ENCODE results near the gene CLTA. TPM values are rescaled to one million over a fixed set of nuclear protein-coding genes. Genes with fewer than 3 reads are reported as not detected.
"Not testable (repeated sequence)": the region's sequence is repeated elsewhere in the genome, so short reads cannot be mapped to it uniquely, and the experiment has no call there.

The CLTA gene
- total RNA-seq, 2 donors from 2014 or later, result 86.8 to 91.6 TPM

DNA sequence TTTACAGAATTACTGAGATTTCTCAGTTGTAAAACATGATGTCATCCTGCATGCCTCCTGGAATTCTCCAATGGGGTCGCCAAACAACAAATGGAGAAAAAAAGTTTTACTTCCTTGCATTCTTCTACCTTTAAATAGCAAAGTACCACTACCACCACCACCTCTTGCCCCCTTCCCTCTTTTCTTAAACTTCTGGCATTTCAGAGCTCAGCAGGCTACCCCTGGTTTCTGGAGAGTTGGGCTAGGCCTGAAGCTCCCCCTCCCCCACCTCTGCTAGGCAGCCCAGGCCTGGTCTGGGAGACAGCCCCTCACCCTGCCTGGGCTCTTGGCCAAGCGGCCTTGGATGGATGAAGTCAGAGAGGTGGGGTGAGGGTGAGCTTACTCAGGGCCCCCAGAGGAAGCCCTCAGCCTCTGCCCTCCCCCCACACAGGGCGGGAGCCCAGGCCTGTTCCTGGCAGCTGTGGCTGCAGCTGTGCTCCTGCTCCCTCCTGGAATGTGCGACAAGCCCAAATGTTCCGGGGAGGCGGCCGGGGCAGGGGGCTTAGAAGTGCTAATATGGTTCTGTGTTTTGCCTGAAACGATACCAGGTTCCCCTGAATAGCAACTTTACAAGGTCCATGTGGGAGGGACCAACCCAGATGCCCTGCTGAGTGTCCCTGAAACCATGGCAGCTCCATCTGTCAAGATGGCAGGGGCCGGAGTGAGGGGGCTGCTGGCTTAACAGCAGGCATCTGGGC, 27.5 kb upstream of the CLTA start:
- Mint-ChIP-seq H3K36me3 (ENCODE audit: insufficient read depth in 2 of 2) (peaks cover 0 to 1% of the 10 kb centered on the region in 2 donors), H3K27ac (no peak overlapping the region), H3K27me3 (ENCODE audit: low read depth) (no peaks in the 10 kb centered on the region), H3K4me1 (ENCODE audit: low read depth) (peaks cover 8% of the 10 kb centered on the region), H3K9me3 (no peaks in the 10 kb centered on the region), H3K4me3 (no peak overlapping the region)
- no peak for DNase-seq
- no peak for ATAC-seq (replicated peaks in 1 of 2)

GRCh38 chr9:36163786-36164170, 26.9 kb upstream of the CLTA start:
- H3K4me3 Mint-ChIP-seq, result no peak overlapping the region
- H3K27me3 Mint-ChIP-seq (ENCODE audit: low read depth), result no peaks in the 10 kb centered on the region
- DNase-seq, result no peak

GRCh38 chr9:36164372-36164771, 26.3 kb upstream of the CLTA start:
- no peak overlapping the region for H3K4me3 Mint-ChIP-seq
- no peak for ATAC-seq (replicated peaks in 1 of 2)
- no peaks in the 10 kb centered on the region for H3K4me1 Mint-ChIP-seq (ENCODE audit: low read depth)
- H3K36me3 Mint-ChIP-seq (ENCODE audit: insufficient read depth in 2 of 2), result peaks cover 0 to under 1% of the 10 kb centered on the region in 2 donors
- DNase-seq, result no peak
- H3K9me3 Mint-ChIP-seq, result no peaks in the 10 kb centered on the region
- no peaks in the 10 kb centered on the region for H3K27me3 Mint-ChIP-seq (ENCODE audit: low read depth)
- H3K27ac Mint-ChIP-seq, result no peak overlapping the region

More at GRCh38 chr9:36163786-36164170, 26.9 kb upstream of the CLTA start:
- Mint-ChIP-seq H3K4me1 (ENCODE audit: low read depth) (peaks cover 2% of the 10 kb centered on the region), H3K9me3 (no peaks in the 10 kb centered on the region), H3K36me3 (ENCODE audit: insufficient read depth in 2 of 2) (peaks cover 0 to 1% of the 10 kb centered on the region in 2 donors), H3K27ac (no peak overlapping the region)
- ATAC-seq (replicated peaks in 1 of 2), result no peak

DNA sequence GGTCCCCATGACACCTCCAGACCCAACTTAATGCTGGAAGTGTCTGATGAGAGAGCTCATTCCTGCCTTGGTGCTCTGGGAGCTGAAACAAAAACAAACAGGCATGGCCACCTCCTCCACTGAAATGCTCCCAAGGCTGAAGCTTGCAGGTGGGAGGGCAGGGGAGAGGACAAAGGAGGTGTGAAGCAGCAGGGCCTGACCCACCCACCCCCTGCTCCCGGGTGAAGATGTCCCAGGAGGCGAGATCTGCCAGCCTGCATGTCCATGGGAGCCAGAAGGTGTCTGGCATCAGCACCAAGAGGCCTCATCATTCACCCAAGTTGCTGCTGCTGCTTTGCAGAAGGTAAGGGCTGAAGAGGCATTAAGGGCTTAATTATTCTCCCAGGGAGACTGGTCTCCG, 25.7 kb upstream of the CLTA start:
- Mint-ChIP-seq H3K4me1 (ENCODE audit: low read depth) (no peaks in the 10 kb centered on the region), H3K9me3 (no peaks in the 10 kb centered on the region), H3K36me3 (ENCODE audit: insufficient read depth in 2 of 2) (no peaks in the 10 kb centered on the region), H3K27ac (no peak overlapping the region), H3K4me3 (peak overlapping the region; percentile 35 to 62), H3K27me3 (ENCODE audit: low read depth) (no peaks in the 10 kb centered on the region)
- DNase-seq, result no peak
- ATAC-seq (replicated peaks in 1 of 2), result no peak

DNA sequence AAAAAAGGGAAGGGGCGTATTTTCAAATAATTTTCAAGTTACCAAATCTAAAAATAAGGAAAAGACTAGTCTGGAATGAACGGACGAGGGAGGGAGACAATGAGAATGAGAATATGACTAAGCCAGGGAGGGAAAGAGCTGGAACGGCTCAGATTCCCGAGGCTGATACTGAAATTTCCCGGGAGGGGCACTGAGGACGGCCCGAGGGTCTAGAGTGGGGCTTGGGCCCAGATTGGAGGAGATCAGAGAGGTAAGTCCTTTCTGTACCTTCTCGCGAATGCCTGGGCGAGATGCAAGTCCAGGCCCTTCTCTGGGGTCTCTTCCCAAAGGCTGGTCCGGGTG, 24.9 kb upstream of the CLTA start:
- Mint-ChIP-seq H3K9me3 (no peaks in the 10 kb centered on the region), H3K27ac (peak overlapping the region; percentile 17), H3K4me3 (peak overlapping the region; percentile 53 to 62)

DNA sequence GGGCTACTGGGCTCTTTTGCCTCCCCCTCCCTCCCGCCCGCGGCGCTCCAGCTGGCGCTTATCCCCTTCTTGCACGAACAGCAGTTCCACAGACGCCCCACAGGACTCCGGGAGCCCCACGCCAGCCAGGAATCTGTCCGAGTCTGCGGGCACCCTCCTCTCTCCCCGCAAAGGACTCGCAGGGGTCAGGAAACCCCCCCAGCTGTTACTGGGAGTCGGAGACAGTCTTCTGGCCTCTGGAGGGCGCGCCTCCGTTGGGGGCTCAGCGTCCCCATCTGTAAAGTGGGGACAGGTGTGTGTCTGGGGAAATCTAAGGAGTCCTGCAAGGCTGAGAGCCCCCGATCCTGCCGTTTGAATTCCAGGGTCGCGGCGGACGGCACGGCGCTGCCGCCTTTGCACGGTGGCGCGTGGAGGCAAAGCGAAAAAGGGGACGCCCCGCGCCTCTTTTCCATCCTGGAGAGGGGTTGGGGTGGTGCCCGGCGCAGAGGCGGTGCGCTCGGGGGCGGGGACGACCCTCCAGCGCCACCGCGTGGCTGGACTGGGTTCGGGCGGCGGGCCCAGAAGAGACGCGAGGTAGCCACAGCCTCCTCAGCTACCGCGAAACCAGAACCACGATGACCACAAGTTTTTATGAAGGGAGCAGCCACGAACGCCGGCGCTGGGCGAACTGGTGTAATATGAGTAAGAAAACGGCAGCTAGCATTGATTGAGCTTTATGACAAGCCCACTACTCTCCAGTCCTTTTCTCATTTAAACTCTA, 24.4 kb upstream of the CLTA start:
- Mint-ChIP-seq H3K27me3 (ENCODE audit: low read depth) (no peaks in the 10 kb centered on the region), H3K4me1 (ENCODE audit: low read depth) (no peaks in the 10 kb centered on the region), H3K27ac (no peak overlapping the region), H3K9me3 (no peaks in the 10 kb centered on the region), H3K4me3 (peak overlapping the region; percentile 81 to 82), H3K36me3 (ENCODE audit: insufficient read depth in 2 of 2) (no peaks in the 10 kb centered on the region)
- peak; percentile 87 to 91 for DNase-seq
- ATAC-seq (replicated peaks in 1 of 2), result peak; percentile 97 to 98

More for the DNA sequence above, 24.9 kb upstream of the CLTA start:
- no peaks in the 10 kb centered on the region for H3K4me1 Mint-ChIP-seq (ENCODE audit: low read depth)
- H3K36me3 Mint-ChIP-seq (ENCODE audit: insufficient read depth in 2 of 2), result no peaks in the 10 kb centered on the region
- no peaks in the 10 kb centered on the region for H3K27me3 Mint-ChIP-seq (ENCODE audit: low read depth)
- no peak for DNase-seq
- no peak for ATAC-seq (replicated peaks in 1 of 2)

- Mint-ChIP-seq H3K4me3 (no peak within 1 kb of the TSS), H3K36me3 (ENCODE audit: insufficient read depth in 2 of 2) (no peaks in the 10 kb centered on the region), H3K4me1 (ENCODE audit: low read depth) (no peaks in the 10 kb centered on the region), H3K27ac (no peak within 1 kb of the TSS), H3K27me3 (ENCODE audit: low read depth) (no peaks in the 10 kb centered on the region), H3K9me3 (no peaks in the 10 kb centered on the region)
- ATAC-seq (replicated peaks in 1 of 2) (no peak), DNase-seq (no peak)
Observed at GRCh38 chr9:36169166-36169565, 21.6 kb upstream of the CLTA start, which contains the start of gene CCIN. CCIN (plus strand) TSS chr9:36169388; CDS start chr9:36169503, 115 bp downstream.

DNA sequence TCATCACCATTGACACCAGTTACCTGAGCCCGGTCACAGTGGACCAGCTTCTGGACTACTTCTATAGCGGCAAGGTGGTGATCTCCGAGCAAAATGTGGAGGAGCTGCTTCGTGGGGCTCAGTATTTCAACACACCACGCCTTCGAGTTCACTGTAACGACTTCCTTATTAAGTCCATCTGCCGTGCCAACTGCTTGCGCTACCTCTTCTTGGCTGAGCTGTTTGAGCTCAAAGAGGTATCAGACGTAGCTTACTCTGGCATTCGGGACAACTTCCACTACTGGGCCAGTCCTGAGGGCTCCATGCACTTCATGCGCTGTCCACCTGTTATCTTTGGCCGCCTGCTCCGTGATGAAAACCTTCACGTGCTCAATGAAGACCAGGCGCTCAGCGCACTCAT, 21.0 kb upstream of the CLTA start:
- Mint-ChIP-seq H3K4me1 (ENCODE audit: low read depth) (no peaks in the 10 kb centered on the region), H3K9me3 (no peaks in the 10 kb centered on the region), H3K27me3 (ENCODE audit: low read depth) (no peaks in the 10 kb centered on the region), H3K36me3 (ENCODE audit: insufficient read depth in 2 of 2) (no peaks in the 10 kb centered on the region), H3K27ac (no peak overlapping the region), H3K4me3 (no peak overlapping the region)
- ATAC-seq (replicated peaks in 1 of 2) (no peak), DNase-seq (no peak)

- DNase-seq, result no peak
- Mint-ChIP-seq H3K36me3 (ENCODE audit: insufficient read depth in 2 of 2) (no peaks in the 10 kb centered on the region), H3K4me1 (ENCODE audit: low read depth) (no peaks in the 10 kb centered on the region), H3K27me3 (ENCODE audit: low read depth) (no peaks in the 10 kb centered on the region), H3K4me3 (no peak overlapping the region), H3K9me3 (no peaks in the 10 kb centered on the region), H3K27ac (no peak overlapping the region)
- ATAC-seq (replicated peaks in 1 of 2), result no peak
Observed at GRCh38 chr9:36170531-36170930, 20.2 kb upstream of the CLTA start.

GRCh38 chr9:36173861-36174260, 16.9 kb upstream of the CLTA start:
- Mint-ChIP-seq H3K27ac (no peak overlapping the region), H3K4me1 (ENCODE audit: low read depth) (peaks cover 5% of the 10 kb centered on the region)
- ATAC-seq (replicated peaks in 1 of 2), result no peak

GRCh38 chr9:36174271-36174670, 16.4 kb upstream of the CLTA start:
- DNase-seq (no peak), ATAC-seq (replicated peaks in 1 of 2) (no peak)
- Mint-ChIP-seq H3K27ac (no peak overlapping the region), H3K36me3 (ENCODE audit: insufficient read depth in 2 of 2) (no peaks in the 10 kb centered on the region), H3K9me3 (no peaks in the 10 kb centered on the region), H3K4me3 (no peak overlapping the region), H3K4me1 (ENCODE audit: low read depth) (peaks cover 5% of the 10 kb centered on the region), H3K27me3 (ENCODE audit: low read depth) (no peaks in the 10 kb centered on the region)

More at GRCh38 chr9:36173861-36174260, 16.9 kb upstream of the CLTA start:
- H3K27me3 Mint-ChIP-seq (ENCODE audit: low read depth), result no peaks in the 10 kb centered on the region
- no peaks in the 10 kb centered on the region for H3K9me3 Mint-ChIP-seq
- H3K36me3 Mint-ChIP-seq (ENCODE audit: insufficient read depth in 2 of 2), result no peaks in the 10 kb centered on the region
- DNase-seq, result no peak
- no peak overlapping the region for H3K4me3 Mint-ChIP-seq

DNA sequence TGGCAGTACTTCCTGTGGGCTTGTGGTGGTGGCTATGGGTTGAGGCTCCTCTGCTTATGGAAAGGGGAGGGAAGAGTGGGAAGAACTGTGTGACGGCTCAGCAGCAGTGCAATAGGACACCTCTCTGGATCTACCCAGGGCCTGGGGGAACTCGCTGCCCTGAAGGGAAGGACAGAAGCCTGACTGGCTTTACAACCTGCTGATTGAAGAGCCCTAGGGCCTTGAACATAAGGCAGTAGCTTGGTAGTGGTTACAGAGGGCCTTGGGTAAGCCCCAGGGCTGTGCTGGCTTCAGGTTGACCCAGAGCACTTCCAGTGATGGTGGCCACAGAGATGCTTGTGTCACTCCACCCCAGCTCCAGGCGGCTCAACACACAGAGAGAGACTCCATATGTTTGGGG, 16.0 kb upstream of the CLTA start:
- Mint-ChIP-seq H3K27ac (no peak overlapping the region), H3K4me1 (ENCODE audit: low read depth) (peaks cover 5% of the 10 kb centered on the region), H3K9me3 (no peaks in the 10 kb centered on the region), H3K4me3 (no peak overlapping the region), H3K27me3 (ENCODE audit: low read depth) (no peaks in the 10 kb centered on the region), H3K36me3 (ENCODE audit: insufficient read depth in 2 of 2) (no peaks in the 10 kb centered on the region)
- ATAC-seq (replicated peaks in 1 of 2), result no peak
- no peak for DNase-seq

GRCh38 chr9:36175209-36175608, 15.5 kb upstream of the CLTA start:
- H3K27me3 Mint-ChIP-seq (ENCODE audit: low read depth); H3K4me1 Mint-ChIP-seq (ENCODE audit: low read depth); DNase-seq; H3K4me3 Mint-ChIP-seq; H3K36me3 Mint-ChIP-seq (ENCODE audit: insufficient read depth in 2 of 2); ATAC-seq (replicated peaks in 1 of 2); H3K9me3 Mint-ChIP-seq; H3K27ac Mint-ChIP-seq: not testable (repeated sequence)
